ENCODE data around the gene ARMCX1. TPM values are rescaled to one million over a fixed set of nuclear protein-coding genes. Genes with fewer than 3 reads are reported as not detected.

ARMCX1 gene
- total and polyA plus RNA-seq, 10 of the 15 experiments (the other 5 are each of a cell fraction or from before 2014, with no cell fraction given): 0.02 to 0.07 (median 0.05) TPM; not detected in 7

DNA sequence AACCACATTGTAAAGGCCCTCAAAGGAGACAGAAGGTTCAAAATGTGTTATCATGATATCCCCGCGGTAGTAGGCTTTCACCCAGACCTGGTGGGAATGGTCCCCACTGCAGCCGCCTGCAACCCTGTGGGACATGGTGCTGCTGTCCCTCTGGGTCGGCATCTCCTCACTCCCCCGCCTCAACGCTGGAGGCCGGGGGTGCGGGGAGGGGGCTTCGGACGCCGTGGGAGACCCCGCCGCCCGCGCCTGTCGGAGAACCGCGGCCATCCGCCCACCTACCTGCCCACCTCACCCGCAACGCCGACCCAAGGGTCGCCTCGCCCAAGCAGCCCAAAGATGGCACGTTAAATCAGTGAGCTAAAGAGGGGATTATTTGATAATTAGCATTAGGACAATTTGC lies 11.2 kb upstream of the ARMCX1 start:
- TF ChIP-seq, protein P1, sequence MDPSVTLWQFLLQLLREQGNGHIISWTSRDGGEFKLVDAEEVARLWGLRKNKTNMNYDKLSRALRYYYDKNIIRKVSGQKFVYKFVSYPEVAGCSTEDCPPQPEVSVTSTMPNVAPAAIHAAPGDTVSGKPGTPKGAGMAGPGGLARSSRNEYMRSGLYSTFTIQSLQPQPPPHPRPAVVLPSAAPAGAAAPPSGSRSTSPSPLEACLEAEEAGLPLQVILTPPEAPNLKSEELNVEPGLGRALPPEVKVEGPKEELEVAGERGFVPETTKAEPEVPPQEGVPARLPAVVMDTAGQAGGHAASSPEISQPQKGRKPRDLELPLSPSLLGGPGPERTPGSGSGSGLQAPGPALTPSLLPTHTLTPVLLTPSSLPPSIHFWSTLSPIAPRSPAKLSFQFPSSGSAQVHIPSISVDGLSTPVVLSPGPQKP (IDR thresholded peaks at IDR 0.05; ENCODE audit: low read depth, low read length): no peak
- TF ChIP-seq ZNF274 (IDR thresholded peaks at IDR 0.05; ENCODE audit: insufficient read depth, insufficient read length) (no peak), TARDBP (IDR thresholded peaks at IDR 0.05; ENCODE audit: borderline replicate concordance) (no peak), MYC (IDR thresholded peaks at IDR 0.05; ENCODE audit: insufficient read depth, insufficient read length, insufficient replicate concordance, low read length, severe bottlenecking) (no peak), RBBP5 (conservative IDR thresholded peaks at IDR 0.05) (no peak), SREBF1 (IDR thresholded peaks at IDR 0.05; ENCODE audit: low read length) (no peak), CHD2 (IDR thresholded peaks at IDR 0.05; ENCODE audit: borderline replicate concordance, low read depth, low read length) (no peak), ZNF384 (IDR thresholded peaks at IDR 0.05; ENCODE audit: borderline replicate concordance, low read depth, low read length) (no peak), STAT1 (conservative IDR thresholded peaks at IDR 0.05) (no peak), IKZF1 (conservative IDR thresholded peaks at IDR 0.05) (no peak), ATF7 (IDR thresholded peaks at IDR 0.05; ENCODE audit: low read depth) (no peak), EP300 (IDR thresholded peaks at IDR 0.05; ENCODE audit: borderline replicate concordance in 1 of 2, control insufficient read depth in 1 of 2, low read depth in 2 of 2, low read length in 2 of 2) (no peak), RFX5 (IDR thresholded peaks at IDR 0.05; ENCODE audit: low read depth, low read length) (no peak), PAX8 (IDR thresholded peaks at IDR 0.05) (no peak)
- TF ChIP-seq, protein P2, sequence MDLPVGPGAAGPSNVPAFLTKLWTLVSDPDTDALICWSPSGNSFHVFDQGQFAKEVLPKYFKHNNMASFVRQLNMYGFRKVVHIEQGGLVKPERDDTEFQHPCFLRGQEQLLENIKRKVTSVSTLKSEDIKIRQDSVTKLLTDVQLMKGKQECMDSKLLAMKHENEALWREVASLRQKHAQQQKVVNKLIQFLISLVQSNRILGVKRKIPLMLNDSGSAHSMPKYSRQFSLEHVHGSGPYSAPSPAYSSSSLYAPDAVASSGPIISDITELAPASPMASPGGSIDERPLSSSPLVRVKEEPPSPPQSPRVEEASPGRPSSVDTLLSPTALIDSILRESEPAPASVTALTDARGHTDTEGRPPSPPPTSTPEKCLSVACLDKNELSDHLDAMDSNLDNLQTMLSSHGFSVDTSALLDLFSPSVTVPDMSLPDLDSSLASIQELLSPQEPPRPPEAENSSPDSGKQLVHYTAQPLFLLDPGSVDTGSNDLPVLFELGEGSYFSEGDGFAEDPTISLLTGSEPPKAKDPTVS (IDR thresholded peaks at IDR 0.05; ENCODE audit: low read depth, low read length): no peak
- TF ChIP-seq, protein P3, sequence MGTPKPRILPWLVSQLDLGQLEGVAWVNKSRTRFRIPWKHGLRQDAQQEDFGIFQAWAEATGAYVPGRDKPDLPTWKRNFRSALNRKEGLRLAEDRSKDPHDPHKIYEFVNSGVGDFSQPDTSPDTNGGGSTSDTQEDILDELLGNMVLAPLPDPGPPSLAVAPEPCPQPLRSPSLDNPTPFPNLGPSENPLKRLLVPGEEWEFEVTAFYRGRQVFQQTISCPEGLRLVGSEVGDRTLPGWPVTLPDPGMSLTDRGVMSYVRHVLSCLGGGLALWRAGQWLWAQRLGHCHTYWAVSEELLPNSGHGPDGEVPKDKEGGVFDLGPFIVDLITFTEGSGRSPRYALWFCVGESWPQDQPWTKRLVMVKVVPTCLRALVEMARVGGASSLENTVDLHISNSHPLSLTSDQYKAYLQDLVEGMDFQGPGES (IDR thresholded peaks at IDR 0.05): no peak
- TF ChIP-seq, protein P4, sequence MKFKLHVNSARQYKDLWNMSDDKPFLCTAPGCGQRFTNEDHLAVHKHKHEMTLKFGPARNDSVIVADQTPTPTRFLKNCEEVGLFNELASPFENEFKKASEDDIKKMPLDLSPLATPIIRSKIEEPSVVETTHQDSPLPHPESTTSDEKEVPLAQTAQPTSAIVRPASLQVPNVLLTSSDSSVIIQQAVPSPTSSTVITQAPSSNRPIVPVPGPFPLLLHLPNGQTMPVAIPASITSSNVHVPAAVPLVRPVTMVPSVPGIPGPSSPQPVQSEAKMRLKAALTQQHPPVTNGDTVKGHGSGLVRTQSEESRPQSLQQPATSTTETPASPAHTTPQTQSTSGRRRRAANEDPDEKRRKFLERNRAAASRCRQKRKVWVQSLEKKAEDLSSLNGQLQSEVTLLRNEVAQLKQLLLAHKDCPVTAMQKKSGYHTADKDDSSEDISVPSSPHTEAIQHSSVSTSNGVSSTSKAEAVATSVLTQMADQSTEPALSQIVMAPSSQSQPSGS (IDR thresholded peaks at IDR 0.05; ENCODE audit: low read length): no peak
- TF ChIP-seq, protein P5, sequence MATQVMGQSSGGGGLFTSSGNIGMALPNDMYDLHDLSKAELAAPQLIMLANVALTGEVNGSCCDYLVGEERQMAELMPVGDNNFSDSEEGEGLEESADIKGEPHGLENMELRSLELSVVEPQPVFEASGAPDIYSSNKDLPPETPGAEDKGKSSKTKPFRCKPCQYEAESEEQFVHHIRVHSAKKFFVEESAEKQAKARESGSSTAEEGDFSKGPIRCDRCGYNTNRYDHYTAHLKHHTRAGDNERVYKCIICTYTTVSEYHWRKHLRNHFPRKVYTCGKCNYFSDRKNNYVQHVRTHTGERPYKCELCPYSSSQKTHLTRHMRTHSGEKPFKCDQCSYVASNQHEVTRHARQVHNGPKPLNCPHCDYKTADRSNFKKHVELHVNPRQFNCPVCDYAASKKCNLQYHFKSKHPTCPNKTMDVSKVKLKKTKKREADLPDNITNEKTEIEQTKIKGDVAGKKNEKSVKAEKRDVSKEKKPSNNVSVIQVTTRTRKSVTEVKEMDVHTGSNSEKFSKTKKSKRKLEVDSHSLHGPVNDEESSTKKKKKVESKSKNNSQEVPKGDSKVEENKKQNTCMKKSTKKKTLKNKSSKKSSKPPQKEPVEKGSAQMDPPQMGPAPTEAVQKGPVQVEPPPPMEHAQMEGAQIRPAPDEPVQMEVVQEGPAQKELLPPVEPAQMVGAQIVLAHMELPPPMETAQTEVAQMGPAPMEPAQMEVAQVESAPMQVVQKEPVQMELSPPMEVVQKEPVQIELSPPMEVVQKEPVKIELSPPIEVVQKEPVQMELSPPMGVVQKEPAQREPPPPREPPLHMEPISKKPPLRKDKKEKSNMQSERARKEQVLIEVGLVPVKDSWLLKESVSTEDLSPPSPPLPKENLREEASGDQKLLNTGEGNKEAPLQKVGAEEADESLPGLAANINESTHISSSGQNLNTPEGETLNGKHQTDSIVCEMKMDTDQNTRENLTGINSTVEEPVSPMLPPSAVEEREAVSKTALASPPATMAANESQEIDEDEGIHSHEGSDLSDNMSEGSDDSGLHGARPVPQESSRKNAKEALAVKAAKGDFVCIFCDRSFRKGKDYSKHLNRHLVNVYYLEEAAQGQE (IDR thresholded peaks at IDR 0.05; ENCODE audit: low read depth, low read length): no peak
- no peak for ATAC-seq
- Histone ChIP-seq H3K27me3 (replicated peaks in 1 of 2; ENCODE audit: control insufficient read depth in 2 of 2, insufficient read depth in 2 of 2, low read length in 1 of 2) (no peaks in the 10 kb centered on the region), H3K27ac (ENCODE audit: control insufficient read depth, insufficient read depth) (no peak overlapping the region), H2AFZ (ENCODE audit: control insufficient read depth, low read depth, low read length) (no peak overlapping the region), H4K20me1 (ENCODE audit: control insufficient read depth, insufficient read depth) (no peaks in the 10 kb centered on the region), H3K9ac (ENCODE audit: control insufficient read depth, insufficient read depth, low read length) (no peak overlapping the region), H3K4me2 (ENCODE audit: control insufficient read depth, insufficient read depth) (no peak overlapping the region), H3K9me3 (replicated peaks; ENCODE audit: control insufficient read depth, insufficient read depth, low read length) (no peaks in the 10 kb centered on the region), H3K36me3 (ENCODE audit: control insufficient read depth in 2 of 2, insufficient read depth in 2 of 2, low read length in 1 of 2) (no peaks in the 10 kb centered on the region), H3K4me3 (no peak overlapping the region), H3K79me2 (ENCODE audit: control insufficient read depth, insufficient read depth, low read length) (no peaks in the 10 kb centered on the region), H3K4me1 (ENCODE audit: control insufficient read depth, insufficient read depth, low read length) (no peaks in the 10 kb centered on the region)
- BruUV-seq (replicated peaks): no TSS peak
- 67% methylated on average over 13 of the region's 25 CpGs for WGBS (ENCODE audit: insufficient coverage, insufficient replicate concordance, low lambda C conversion rate, missing lambda C conversion rate)
- intact Hi-C loops (cut with micrococcal nuclease; ENCODE audit: unreplicated experiment) (no loop called here), in situ Hi-C loops (cut with MboI) (no loop called here)
- ChIA-PET RAD21 (ENCODE audit: unreplicated experiment) (no interaction called here), SMC1A (ENCODE audit: uncharacterized antibody, unreplicated experiment) (no interaction called here), CTCF (no interaction called here), POLR2A (no interaction called here)
- FAIRE-seq: no peak
- DNase-seq (ENCODE audit: low read depth, low spot score): no peak

Measured in GM12878 (cell line).